DMS53 (cell line): ENCODE measurements around the gene ORAI3.

Experiments
- DNase-seq: peaks from one replicate; lab custom pipeline; 2025; lab: John Stamatoyannopoulos, UW

ORAI3 gene

DNA sequence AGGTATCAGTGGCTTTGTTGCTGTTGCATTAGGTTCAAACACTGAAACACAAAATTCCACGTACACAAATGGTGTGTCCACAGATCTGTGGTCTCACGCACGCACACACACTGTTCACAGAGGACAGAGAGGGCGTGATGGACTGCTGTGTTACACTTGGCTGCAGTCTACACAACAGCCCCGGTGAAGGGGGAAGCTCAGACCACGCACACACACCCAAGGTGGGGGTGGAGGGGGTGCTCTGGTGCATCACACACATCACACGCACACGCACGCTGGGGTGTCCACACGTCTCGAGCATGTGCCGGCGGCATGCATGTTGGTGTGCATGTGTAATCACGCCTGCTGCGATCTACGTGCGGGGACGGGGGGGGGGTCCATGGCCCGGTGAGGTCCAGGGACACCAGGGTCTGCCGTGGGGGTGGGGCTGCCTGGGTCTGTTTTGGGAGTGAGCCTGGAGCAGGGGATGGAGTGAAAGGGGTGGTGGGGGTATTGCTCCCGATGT lies 43.5 kb downstream of the ORAI3 start:
- DNase-seq = no peak

DNA sequence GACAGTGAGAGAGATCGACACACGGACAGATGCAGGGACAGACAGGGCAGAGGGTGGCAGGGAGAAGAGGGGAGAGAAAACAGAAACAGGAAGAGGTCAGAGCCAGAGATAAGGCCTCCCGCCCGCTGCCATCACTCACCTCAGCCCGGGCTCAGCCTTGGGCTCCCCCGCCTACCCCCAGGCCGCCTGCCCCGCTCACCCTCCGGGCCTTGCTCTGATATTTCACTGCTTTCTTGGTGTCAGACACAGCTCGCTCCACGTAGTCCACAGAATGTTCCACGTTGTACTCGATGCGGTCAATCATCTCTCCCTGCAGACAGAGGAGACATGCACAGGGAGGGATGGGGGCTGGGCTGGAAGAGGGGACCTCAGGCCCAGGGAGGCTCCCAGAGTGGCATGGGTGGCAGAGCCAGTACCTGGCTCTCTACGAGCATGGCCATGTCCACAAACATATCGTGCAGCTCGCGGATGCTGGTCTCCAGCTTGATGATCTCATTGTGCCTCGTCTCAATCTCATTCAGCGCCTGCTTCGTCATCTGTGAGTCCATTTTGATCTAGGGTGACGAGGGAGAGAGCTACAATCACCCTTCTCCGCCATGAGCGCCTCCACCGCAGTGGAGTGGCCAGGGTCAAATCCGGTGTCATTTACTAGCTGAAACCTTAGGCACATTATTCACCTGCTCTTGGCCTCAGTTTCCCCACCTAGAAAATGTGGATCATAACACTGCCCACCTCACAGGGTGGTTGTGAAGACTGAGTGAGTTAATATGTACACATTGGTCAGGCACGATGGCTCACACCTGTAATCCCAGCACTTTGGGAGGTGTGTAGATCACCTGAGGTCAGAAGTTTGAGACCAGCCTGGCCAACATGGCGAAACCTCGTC lies 44.3 kb downstream of the ORAI3 start:
- peak; percentile 33 for DNase-seq

GRCh38 chr16:30995927-30996323 lies 47.1 kb downstream of the ORAI3 start:
- DNase-seq = no peak

- no peak for DNase-seq
Measured at GRCh38 chr16:30996324-30996984, 47.6 kb downstream of the ORAI3 start.

- DNase-seq = peak; percentile 75
Measured at GRCh38 chr16:30996985-30997724, 48.3 kb downstream of the ORAI3 start.

- DNase-seq = no peak
Measured at GRCh38 chr16:30997725-30998711, 49.1 kb downstream of the ORAI3 start.

DNA sequence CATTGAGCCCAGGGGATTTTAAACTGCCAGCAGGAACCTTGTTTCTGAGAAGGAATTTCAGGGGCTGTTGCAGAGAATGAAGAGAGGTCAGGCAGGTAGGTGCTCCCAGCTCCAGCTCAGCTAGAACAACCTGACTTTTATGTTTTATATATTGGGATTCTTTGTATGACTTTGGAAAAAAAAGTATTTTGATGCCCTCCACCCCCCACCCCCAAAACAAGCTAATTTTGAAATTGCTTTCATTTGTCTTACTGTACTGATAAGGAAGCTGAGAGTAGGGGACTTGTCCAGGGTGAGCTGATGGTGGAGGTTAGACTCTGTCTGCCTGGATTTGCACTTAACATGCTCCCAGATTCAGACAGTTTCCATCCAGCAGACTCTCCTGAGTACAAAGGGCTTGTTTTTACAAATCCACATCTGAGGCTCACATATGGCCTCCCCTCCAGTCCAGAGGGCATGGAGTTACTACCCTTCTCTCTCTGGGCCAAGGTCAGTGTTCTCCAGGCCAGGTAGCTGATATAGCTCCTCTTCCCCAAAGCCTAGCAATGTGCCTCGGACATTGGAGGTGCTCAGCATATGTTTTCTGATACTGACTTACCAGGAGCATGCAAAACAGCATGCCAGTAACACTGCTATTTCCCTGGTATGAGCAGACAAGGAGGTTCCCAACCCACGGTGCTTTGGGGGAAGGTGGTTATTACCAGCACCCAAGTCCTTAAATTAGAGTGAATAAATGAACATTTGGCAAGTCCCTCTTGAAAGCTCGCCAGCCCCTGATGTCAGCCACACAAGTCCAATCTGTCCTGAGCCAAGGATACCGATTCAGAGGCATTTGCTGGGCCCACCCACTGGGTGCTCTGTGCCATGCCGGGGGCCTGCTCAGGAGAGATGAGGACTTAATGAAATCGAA lies 50.2 kb downstream of the ORAI3 start:
- DNase-seq = no peak

GRCh38 chr16:31000671-31001382 lies 52.0 kb downstream of the ORAI3 start:
- no peak for DNase-seq

GRCh38 chr16:31001507-31002249 lies 52.8 kb downstream of the ORAI3 start:
- DNase-seq = no peak

GRCh38 chr16:31002250-31002700 lies 53.4 kb downstream of the ORAI3 start:
- DNase-seq = no peak

DNA sequence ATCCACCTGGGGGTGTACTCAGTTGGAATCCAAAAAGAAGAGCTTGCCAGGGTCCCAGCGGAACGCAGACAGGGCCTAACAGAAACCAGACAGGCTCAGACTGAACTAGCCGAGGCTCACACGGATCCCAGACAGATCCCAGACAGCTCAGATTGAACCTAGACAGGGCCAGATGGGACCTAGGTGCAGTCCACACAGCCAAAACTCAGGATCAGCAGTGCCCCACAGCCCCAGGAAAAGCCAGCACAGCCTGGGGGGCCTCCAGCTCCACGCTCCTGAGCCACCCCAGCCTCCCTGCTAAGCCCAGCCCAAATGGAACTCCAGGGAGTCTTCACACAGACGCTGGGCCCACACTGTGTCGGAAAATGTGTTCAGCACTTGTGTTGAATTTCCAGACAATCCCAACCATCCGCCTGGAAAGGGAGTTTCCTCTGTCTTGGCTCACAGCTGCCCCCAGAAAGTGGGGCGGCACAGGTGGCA lies 54.0 kb downstream of the ORAI3 start:
- DNase-seq = no peak

GRCh38 chr16:31003744-31004143 lies 54.9 kb downstream of the ORAI3 start:
- no peak for DNase-seq
